NCI-H774 (cell line): ENCODE data around the gene IDI2.
"Not testable (repeated sequence)": the region's sequence is repeated elsewhere in the genome, so short reads cannot be mapped to it uniquely, and the experiment has no call there.

Source experiments
- DNase-seq: peaks from one replicate; lab custom pipeline; 2025; lab: John Stamatoyannopoulos, UW

Gene IDI2

DNA sequence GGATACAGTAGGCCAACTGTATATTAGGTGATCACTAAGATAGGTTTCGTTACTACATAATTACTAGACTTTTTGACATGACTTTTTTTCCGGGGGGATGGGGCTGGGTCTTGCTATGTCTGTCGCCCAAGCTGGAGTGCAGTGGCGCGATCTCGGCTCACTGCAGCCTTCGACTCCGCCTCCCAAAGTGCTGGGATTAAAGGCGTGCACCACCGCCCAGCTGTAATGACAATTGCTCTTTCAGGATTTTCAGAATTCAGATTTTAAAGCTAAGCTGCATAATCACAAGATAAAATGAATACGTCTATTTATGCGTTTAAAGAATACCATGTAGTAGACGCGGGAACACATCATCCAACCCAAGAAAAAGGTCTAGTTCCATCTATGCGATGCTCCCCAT, 22.3 kb upstream of the IDI2 start:
- no peak for DNase-seq

DNA sequence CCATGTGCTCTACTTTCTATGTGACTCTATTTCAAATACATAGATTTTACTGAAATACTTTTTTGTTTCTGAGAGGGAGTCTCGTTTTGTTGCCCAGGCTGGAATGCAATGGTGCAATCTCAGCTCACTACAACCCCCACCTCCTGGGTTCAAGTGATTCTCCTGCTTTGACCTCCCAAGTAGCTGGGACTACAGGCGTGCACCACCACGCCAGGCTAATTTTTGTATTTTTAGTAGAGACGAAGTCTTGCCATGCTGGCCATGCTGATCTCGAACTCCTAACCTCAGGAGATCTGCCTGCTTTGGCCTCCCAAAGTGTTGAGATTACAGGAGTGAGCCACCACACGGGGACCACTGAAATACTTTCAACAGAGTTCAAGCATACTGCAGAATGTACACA, 19.8 kb upstream of the IDI2 start:
- DNase-seq = no peak

DNA sequence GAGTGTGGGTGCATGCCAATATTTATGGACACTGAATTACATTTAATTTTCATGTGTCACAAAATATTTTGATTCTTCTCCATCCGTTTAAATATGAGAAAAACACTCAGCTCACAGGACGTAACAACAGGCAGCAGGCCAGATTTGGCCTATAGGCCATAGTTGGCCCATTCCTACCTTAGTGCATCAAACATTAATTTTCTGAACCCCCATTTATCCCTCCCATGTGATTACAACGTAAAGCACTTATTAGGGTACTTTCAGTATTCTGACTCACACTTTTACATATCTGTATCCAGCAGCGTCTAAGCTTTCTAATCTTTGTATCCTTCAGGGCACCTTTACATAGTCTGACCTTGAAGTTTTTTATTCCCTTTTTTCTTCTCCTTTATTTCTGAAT, 19.3 kb upstream of the IDI2 start:
- no peak for DNase-seq

DNA sequence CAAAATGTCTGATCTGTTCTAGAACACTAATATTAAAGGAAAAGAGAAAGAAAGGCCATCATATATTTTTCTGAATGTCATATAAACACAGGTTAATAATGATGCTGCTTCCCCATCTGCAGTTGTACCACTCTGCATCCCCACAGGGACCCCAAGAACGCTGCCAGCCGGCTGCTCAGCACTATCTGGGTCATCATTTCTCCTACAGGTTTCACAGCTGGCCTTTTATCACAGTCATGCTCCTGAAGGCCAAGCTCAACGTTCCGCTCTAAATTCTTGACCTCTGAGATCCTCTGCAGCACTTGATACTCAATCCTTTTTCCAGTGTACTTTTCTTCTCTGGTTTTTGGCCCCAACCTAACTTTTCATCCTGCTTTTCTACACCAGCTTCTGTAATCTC, 18.5 kb upstream of the IDI2 start:
- no peak for DNase-seq

DNA sequence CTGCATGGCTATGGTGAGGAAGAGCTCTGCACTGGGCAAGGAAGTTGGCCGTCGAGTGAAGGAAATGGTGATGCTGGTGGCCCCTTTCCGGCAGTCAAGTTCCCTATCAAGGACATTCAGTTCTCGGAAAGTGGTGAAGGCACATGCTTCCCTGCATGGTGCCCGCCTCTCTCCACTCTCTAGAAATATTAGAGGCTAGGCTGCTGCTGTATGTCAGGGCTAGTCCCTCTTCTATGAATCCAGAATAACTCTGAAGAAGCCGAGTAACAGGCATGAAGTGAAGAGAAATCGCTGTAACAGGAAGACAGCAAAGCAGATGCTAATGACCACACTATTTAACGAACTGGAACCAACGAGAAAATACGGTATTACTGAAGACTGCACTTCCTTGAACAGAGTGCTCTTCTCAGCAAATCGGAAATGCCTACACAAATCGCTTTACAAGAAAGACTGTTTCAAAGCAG, 17.9 kb upstream of the IDI2 start:
- no peak for DNase-seq

DNA sequence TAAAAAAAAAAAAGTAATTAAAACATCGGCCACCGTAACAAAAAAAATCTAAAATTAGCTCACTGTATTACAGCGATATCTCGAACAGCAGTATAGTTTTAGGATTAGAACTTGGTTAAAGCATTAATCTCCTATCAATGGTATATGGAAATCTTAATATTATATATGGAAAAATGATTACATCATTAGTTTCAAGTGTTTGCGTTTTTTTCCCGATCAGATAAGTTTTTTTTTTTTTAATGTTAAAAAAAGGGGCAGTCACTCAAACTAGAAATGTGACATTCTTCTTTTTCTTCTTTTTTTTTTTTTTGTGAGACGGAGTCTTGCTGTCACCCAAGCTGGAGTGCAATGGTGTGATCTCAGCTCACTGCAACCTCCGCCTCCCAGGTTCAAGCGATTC, 15.9 kb upstream of the IDI2 start:
- no peak for DNase-seq

DNA sequence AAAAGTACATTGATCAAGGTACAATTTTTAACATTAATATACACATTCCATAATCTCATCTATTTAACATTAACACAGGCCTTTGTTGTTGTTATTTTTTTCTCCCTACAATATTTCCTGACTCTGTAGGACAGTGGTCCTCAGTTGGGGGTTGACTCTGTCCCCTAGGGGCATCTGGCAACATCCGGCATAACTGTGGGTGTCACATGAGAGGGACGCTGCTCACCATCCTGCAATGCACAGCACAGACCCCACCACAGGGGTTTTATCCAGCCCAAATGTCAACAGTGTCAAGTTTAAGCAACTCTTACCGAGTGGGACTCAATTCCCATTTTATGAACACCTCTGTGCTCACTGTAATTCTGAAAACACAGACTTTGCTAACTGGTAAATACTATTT, 14.5 kb upstream of the IDI2 start:
- no peak for DNase-seq

DNA sequence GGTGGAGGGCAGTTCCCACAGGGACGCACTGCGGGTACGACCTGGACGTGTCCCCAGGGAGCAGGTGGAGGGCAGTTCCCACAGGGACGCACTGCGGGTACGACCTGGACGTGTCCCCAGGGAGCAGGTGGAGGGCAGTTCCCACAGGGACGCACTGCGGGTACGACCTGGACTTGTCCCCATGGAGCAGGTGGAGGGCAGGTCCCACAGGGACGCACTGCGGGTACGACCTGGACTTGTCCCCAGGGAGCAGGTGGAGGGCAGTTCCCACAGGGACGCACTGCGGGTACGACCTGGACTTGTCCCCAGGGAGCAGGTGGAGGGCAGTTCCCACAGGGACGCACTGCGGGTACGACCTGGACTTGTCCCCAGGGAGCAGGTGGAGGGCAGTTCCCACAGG, 13.1 kb upstream of the IDI2 start:
- not testable (repeated sequence) for DNase-seq

DNA sequence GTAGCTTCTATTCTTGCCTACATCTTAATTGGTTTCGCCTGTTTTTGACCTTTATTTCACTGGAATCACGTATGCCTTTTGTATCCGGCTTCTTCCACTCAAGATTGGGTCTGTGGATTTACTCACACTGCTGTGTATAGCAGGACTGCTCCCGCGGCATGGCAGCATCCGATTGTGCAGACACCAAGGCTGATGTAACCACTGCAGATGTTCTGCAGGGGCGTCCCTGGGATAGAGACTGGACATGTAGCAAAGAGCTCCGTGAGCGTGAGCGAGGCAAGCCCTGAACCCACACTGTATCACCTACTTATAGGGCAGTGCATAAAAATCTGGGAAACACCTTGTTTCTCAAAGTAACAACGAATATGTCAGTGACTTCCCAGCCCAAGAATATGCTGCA, 11.4 kb upstream of the IDI2 start:
- no peak for DNase-seq

DNA sequence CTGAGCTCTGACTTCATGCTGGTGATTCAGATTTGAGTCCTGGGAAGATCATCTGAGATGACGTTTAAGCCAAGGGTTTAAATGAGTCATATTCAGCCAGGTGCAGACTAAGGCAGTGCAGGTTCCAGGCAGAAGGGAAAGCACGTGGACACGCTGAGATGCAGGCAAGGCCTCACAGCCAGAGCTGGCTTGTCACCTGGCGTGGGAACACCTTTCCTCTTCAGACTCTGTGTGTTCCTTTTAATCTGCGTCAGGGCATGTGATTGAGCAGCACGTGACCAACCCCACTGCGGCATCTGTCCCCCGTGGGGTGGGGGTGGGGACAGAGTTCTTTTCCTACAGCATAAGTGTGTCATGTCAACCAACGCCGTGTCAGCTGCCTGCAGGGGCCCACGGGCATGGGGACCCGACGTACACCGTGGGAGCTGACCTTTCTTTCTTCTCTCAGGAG, 10.7 kb upstream of the IDI2 start:
- no peak for DNase-seq

DNA sequence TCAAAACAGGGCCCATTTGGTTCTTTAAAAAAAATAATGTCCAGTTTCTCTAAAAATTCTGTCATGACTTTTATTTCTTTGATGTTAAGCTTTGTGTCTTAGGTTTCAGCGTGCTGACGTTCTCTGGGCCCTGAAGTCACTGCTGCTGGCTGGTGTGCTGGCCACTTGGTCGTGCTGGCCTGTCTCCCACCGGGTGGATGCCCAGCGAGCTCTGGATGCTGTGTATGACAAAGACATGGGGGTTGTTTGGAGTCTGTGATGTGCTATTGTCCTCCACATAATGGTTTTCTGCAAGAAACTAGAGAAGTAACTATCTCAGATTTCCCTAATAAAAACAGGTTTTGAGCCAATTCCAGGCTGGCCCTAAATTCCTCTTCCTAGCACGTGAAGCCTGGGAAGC, 9.5 kb upstream of the IDI2 start:
- no peak for DNase-seq

DNA sequence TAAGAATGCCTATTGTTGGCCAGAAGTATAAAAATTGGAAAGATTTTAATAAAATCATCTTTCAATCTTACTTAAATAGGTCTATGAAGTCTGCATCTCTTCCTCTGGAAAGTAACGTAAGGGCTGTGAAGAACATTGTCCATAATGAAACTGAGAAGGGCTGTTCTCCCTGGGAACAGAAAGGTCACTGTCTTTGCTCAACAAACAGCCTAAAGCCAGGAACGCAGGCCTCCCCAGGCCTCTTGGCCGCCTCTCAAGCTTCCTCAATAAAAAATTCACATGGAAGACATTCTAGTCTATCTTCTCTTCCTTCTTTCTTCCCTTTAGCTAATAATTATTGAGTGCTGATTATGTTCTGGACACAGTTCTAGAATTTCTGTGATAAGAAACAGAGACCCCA, 9.1 kb upstream of the IDI2 start:
- no peak for DNase-seq

DNA sequence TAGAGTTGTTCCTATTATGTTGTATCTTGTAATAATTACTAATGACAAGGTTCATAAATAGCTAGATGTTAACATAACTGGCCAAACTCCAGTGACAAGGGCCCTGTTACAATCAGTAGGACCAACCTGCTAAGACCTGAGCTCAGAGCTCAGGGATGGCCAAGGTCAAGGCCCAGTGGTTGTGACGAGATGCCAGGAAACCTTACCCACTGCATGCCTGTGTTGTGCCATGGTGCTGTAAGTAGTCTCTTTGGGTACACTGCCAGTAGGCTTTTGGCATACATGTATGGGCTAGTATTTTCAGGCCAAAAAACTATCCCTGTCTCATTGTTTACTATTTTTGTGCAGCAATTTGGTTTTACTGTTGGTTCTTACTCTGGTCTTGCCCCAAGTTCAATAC, 7.9 kb upstream of the IDI2 start:
- DNase-seq = no peak

DNA sequence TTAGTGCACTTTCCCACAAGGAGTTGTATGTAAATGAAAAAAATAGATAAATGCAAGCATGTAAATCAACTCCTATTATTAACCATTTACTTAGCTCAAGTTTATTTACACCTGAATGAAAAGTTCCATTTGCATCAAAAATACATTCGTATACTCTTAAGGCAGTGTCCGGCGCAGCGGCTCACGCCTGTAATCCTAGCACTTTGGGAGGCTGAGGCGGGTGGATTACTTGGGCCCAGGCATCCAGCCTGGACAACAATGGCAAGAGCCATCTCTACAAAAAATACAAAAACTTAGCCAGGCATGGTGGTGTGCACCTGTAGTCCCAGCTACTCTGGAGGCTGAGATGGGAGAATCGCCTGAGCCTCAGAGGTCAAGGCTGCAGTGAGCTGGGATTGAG, 4.2 kb upstream of the IDI2 start:
- no peak for DNase-seq

DNA sequence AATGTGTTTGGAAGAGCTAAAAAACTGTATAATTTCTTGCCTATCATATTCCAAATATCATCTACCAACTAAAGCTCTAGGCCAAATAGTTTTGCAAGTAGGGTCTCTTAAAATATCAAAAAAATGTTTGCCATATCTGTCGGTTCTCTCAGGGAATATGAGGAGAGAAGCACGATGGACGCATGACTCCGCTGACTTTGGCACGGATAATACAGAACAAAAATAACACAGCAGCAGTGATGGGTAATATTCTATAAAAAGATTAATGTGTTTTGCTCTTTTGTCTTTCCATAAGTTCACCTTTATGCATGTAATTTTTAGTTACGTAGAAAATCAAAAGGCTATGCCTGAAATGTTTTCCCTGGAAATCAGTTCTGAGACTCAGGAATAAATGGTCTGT, 919 bp upstream of the IDI2 start:
- no peak for DNase-seq

DNA sequence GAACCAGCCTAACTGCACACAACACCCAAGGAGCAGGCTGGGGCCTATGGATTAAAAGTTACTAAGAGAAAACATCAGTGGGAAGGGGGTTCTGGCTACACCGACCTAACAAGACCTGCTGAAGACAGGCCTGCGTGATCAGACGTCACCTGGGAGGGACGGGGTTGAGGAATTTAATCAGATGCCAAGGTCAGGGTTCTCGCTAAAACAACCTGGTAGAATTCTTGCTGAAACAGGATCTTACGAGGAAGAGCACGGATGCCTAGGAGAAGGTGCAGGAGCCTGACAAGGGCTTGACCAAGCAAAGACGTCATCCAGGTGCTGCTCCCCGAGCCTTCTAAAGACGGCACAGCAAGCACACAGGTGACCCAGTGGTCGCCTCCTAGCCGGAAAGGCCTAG, 1.6 kb downstream of the IDI2 start:
- DNase-seq = no peak

DNA sequence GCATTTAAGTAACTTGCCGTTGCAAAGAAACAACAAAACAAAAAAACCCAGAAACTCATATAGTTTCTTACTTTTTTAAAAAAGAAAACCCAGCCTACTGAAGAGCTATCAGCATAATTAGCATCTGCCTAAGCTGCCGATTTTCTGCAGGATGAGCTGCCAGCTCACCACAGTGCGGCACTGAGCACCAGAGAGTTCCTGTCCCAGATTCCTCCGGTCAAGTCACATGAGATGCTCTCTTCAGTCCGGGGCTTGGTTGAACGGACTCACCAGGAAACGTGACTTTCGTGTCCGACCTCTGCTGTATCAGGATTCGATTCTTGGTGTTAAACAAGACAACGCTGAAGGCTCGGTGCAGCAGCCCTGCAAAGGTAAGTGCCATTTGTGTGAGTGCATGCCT, 3.2 kb downstream of the IDI2 start:
- DNase-seq = no peak

DNA sequence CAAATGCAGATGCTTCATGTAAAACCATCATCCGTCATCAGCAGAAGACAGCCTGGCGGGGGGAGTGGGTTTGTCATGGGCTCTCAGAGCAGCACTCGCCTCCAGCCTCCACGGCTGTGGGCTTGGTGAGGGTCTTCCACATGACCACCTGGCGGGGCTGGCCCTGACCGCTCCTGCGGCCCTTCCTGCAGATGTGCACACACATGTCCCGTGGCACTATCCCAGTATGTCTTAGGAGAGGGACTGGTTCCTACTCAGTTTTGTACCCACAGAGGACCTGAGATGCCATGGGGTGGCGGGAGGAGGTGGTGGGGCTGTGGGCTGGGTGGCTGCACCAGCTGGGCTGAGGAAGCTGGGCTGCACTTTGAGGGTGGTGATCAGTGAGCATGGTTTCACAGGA, 4.7 kb downstream of the IDI2 start:
- DNase-seq = no peak

DNA sequence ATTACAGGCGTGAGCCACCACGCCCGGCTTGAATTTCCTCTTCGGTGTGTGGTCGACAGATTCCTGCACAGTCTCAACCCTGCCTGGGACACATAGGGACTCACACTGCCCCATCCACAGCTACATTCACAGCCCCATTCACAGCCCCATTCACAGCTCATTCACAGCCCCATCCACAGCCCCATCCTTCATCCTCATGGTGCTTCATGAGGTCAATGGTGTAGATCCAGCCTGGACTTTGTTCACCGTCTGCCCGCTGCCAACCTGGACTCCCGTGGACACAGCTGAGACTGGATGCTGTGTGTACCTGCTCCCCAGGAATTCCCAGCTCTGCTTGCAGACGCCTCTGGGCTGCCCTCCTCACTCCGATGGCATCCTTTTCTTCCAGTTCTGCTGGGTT, 5.2 kb downstream of the IDI2 start:
- no peak for DNase-seq

DNA sequence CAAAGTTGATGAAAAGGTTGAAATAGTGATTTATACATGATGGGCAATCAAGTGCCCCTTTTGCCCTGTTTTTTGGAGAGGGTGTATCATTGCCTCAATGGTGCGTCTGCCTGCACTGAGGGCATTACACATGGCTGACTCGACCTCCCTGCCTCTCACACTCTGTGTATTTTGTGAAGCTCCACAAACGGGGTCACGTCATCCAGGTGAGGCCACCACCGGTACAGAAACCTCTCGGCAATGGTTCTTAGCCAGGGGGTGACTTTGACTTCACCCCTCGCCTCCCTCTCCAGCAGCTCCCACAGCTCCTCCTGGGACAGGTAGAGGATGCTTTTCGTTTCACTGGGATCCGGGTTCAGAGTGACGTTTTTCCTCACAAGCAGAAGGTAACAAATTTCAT, 6.3 kb downstream of the IDI2 start:
- DNase-seq = no peak

DNA sequence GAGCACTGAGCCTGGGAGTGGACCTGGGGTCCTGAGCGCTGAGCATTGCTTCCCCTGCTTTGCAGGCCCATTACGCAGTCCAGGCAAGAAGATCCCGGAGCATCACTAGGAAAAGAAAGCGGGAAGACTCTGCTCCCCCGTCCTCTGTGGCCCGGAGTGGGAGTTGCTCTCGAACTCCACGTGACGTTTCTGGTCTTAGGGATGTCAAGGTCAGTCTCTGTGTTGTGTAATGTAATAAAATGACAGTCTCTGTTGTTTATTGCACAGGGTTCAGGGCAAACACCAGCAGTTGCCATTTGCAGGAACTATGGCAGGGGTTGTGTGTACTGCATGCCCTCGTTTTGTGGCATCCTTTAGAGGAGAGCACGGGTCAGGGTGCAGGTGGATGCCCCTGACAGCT, 10.0 kb downstream of the IDI2 start:
- DNase-seq = no peak

DNA sequence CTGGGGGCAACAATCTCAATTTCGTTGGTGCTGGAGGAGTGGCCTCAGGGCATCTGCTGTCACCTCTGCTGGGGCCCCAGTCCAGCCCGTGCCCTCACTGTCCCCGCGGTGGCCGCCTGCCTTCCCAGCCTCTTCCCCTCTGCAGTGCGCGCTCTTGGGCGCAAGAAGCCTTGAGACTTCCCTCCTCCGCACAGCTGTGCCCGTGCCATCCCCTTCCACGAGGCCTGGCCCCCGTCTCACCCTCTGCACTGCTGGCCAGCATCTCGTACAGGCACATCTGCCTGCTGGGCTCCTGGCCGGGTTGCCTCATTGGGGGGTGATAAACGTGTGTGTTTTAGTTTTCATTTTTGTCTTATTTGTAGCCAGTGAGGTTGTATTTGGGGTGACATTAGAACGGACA, 14.0 kb downstream of the IDI2 start:
- no peak for DNase-seq

DNA sequence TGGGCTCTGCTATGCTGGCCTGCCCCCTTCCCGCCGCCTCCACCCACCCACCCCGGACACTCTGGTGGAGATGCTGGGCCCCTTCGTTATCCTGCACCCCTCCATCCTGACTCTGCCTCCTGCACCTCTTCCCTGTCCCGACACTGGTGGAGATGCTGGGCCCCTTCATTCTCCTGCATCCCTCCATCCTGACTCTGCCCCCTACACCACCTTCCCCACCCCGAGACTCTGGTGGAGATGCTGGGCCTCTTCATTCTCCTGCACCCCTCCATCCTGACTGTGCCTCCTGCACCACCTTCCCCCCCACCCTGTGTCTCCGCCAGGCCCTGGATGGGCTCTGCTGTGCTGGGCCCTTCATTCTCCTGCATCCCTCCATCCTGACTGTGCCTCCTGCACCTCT, 15.0 kb downstream of the IDI2 start:
- DNase-seq = no peak

DNA sequence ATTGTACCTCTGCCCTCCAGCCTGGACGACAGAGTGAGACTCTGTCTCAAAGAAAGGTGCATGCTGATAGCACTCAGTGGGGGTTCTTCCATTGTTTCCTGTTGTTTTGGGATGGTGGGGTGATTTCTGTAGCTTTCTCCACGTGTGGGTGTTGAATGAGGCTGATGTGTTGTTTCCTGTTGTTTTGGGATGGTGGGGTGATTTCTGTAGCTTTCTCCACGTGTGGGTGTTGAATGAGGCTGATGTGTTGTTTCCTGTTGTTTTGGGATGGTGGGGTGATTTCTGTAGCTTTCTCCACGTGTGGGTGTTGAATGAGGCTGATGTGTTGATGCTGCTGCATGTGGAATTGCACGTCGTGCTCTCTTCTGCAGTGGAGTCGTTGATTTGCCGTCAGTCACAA, 15.7 kb downstream of the IDI2 start:
- DNase-seq = not testable (repeated sequence)

DNA sequence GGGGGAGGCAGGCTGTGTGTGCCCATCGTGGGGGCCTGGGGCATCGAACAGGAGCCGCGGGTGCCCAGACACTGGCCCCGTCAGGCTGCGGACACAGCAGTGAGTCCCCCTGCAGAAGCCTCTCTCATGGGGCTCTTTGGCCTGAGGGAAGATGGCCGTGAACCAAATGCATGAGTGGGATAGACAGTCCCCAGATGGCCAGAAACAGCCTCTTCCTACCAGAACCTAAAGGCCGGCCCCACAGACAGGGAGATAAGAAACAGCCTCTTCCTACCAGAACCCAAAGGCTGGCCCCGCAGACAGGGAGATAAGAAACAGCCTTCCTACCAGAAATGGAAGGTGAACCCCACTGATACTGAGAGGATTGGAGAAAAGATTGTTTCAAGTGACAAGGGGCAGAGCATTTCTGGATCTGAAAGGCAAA, 16.6 kb downstream of the IDI2 start:
- no peak for DNase-seq
